Measurements from ENCODE around the gene ACACA.

DNA sequence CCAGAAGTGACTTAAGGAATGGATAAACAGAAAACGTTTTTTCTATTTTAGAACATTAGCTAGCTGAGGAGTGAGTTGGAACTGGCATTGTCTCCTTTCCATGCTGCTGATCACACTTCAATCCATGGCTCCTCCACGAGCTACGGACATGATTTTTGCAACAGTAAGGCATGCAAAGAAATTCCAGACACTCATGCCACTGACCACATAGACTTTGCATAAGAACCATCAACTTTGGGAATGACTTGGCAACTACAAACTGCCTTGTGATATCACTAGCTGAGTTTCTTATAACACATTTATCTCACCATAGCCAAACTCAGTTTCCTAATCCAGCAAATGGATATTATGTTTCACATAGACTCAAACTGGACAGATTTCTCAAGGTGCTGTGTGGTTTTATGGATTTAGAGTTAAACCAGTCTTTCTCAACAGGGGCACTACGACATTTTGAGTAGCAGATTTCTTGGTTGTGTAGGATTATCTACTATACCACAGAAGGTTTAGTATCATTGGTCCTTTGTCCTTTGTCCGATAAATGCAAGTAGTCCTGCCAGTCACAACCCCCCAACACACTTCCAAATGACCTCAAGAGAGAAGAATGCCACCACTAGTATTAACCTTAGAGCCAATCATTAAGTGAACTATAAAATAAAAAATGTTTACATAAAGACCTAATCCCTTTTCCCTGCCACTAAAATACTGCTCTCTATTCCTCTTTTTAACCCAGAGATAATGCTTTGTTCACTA is 79.1 kb downstream of the ACACA start:
- TF ChIP-seq, protein P1, sequence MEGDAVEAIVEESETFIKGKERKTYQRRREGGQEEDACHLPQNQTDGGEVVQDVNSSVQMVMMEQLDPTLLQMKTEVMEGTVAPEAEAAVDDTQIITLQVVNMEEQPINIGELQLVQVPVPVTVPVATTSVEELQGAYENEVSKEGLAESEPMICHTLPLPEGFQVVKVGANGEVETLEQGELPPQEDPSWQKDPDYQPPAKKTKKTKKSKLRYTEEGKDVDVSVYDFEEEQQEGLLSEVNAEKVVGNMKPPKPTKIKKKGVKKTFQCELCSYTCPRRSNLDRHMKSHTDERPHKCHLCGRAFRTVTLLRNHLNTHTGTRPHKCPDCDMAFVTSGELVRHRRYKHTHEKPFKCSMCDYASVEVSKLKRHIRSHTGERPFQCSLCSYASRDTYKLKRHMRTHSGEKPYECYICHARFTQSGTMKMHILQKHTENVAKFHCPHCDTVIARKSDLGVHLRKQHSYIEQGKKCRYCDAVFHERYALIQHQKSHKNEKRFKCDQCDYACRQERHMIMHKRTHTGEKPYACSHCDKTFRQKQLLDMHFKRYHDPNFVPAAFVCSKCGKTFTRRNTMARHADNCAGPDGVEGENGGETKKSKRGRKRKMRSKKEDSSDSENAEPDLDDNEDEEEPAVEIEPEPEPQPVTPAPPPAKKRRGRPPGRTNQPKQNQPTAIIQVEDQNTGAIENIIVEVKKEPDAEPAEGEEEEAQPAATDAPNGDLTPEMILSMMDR (conservative IDR thresholded peaks at IDR 0.05; ENCODE audit: low read depth in 2 of 2), result no peak
- TF ChIP-seq EZH2 (IDR thresholded peaks at IDR 0.05; ENCODE audit: low read depth, unreplicated experiment), result no peak
- TF ChIP-seq POLR2AphosphoS5 (IDR thresholded peaks at IDR 0.05; ENCODE audit: low read depth), result no peak
- no peak for TF ChIP-seq EZH2phosphoT487 (IDR thresholded peaks at IDR 0.05; ENCODE audit: unreplicated experiment)
- TF ChIP-seq, protein P2, sequence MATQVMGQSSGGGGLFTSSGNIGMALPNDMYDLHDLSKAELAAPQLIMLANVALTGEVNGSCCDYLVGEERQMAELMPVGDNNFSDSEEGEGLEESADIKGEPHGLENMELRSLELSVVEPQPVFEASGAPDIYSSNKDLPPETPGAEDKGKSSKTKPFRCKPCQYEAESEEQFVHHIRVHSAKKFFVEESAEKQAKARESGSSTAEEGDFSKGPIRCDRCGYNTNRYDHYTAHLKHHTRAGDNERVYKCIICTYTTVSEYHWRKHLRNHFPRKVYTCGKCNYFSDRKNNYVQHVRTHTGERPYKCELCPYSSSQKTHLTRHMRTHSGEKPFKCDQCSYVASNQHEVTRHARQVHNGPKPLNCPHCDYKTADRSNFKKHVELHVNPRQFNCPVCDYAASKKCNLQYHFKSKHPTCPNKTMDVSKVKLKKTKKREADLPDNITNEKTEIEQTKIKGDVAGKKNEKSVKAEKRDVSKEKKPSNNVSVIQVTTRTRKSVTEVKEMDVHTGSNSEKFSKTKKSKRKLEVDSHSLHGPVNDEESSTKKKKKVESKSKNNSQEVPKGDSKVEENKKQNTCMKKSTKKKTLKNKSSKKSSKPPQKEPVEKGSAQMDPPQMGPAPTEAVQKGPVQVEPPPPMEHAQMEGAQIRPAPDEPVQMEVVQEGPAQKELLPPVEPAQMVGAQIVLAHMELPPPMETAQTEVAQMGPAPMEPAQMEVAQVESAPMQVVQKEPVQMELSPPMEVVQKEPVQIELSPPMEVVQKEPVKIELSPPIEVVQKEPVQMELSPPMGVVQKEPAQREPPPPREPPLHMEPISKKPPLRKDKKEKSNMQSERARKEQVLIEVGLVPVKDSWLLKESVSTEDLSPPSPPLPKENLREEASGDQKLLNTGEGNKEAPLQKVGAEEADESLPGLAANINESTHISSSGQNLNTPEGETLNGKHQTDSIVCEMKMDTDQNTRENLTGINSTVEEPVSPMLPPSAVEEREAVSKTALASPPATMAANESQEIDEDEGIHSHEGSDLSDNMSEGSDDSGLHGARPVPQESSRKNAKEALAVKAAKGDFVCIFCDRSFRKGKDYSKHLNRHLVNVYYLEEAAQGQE (IDR thresholded peaks at IDR 0.05; ENCODE audit: unreplicated experiment), result no peak
- no peak for TF ChIP-seq CREB1 (CRISPR knock-in tag; IDR thresholded peaks at IDR 0.05; ENCODE audit: low read depth)
- TF ChIP-seq, protein P3, sequence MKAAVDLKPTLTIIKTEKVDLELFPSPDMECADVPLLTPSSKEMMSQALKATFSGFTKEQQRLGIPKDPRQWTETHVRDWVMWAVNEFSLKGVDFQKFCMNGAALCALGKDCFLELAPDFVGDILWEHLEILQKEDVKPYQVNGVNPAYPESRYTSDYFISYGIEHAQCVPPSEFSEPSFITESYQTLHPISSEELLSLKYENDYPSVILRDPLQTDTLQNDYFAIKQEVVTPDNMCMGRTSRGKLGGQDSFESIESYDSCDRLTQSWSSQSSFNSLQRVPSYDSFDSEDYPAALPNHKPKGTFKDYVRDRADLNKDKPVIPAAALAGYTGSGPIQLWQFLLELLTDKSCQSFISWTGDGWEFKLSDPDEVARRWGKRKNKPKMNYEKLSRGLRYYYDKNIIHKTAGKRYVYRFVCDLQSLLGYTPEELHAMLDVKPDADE (IDR thresholded peaks at IDR 0.05), result no peak
- TF ChIP-seq JUNB (IDR thresholded peaks at IDR 0.05; ENCODE audit: unreplicated experiment), result no peak
- no peak for TF ChIP-seq STAT1 (IDR thresholded peaks at IDR 0.05; ENCODE audit: unreplicated experiment)
- no peak for TF ChIP-seq NANOG (IDR thresholded peaks at IDR 0.05; ENCODE audit: borderline replicate concordance)
- no peak for TF ChIP-seq ZNF114 (CRISPR knock-in tag; IDR thresholded peaks at IDR 0.05)

Data from GM23338 (cell line).